Measurements from ENCODE around the gene RP2. TPM values are rescaled to one million over a fixed set of nuclear protein-coding genes. Genes with fewer than 3 reads are reported as not detected.

The RP2 gene
- total and polyA plus RNA-seq, 2 experiments from 2014 or later: 2.4 to 3.8 TPM

DNA sequence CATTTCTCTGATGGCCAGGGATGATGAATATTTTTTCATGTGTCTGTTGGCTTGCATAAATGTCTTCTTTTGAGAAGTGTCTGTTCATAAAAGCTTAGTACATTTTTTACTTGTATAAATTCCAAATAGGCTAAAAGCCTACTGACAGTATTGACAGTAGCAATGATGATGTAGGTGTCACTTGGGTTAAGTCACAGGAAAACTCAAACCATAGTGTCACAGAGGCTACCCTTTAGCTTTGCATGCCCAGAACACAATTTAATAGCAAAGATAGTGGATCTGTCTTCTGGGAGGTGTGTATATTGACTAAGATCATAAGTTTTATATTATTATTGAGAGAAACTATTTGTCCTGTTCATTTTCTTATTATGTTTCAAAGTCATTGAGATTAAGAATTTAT, 8.1 kb downstream of the RP2 start:
- Histone ChIP-seq H3K27me3 (no peaks in the 10 kb centered on the region), H3K36me3 (no peaks in the 10 kb centered on the region), H3K4me1 (ENCODE audit: low read depth) (no peaks in the 10 kb centered on the region), H3K27ac (no peak overlapping the region), H3K4me3 (no peak overlapping the region), H3K9me3 (ENCODE audit: low read depth) (no peaks in the 10 kb centered on the region)
- DNase-seq (ENCODE audit: low read depth in 1 of 2, low spot score in 1 of 2): no peak
- TF ChIP-seq, protein P1, sequence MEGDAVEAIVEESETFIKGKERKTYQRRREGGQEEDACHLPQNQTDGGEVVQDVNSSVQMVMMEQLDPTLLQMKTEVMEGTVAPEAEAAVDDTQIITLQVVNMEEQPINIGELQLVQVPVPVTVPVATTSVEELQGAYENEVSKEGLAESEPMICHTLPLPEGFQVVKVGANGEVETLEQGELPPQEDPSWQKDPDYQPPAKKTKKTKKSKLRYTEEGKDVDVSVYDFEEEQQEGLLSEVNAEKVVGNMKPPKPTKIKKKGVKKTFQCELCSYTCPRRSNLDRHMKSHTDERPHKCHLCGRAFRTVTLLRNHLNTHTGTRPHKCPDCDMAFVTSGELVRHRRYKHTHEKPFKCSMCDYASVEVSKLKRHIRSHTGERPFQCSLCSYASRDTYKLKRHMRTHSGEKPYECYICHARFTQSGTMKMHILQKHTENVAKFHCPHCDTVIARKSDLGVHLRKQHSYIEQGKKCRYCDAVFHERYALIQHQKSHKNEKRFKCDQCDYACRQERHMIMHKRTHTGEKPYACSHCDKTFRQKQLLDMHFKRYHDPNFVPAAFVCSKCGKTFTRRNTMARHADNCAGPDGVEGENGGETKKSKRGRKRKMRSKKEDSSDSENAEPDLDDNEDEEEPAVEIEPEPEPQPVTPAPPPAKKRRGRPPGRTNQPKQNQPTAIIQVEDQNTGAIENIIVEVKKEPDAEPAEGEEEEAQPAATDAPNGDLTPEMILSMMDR (IDR thresholded peaks at IDR 0.05; ENCODE audit: low read depth, low read length): no peak

GRCh38 chrX:46849933-46850332, 13.1 kb downstream of the RP2 start:
- H3K4me3 ChIP-seq: no peak overlapping the region
- H3K27ac ChIP-seq: no peak overlapping the region
- H3K36me3 ChIP-seq: no peaks in the 10 kb centered on the region
- no peak for DNase-seq (ENCODE audit: low read depth in 1 of 2, low spot score in 1 of 2)
- no peaks in the 10 kb centered on the region for H3K9me3 ChIP-seq (ENCODE audit: low read depth)
- H3K27me3 ChIP-seq: no peaks in the 10 kb centered on the region
- TF ChIP-seq, protein P1 (IDR thresholded peaks at IDR 0.05; ENCODE audit: low read depth, low read length): no peak
- H3K4me1 ChIP-seq (ENCODE audit: low read depth): no peaks in the 10 kb centered on the region

- Histone ChIP-seq H3K4me3 (no peak overlapping the region), H3K27me3 (no peaks in the 10 kb centered on the region), H3K27ac (no peak overlapping the region), H3K9me3 (ENCODE audit: low read depth) (no peaks in the 10 kb centered on the region), H3K4me1 (ENCODE audit: low read depth) (no peaks in the 10 kb centered on the region), H3K36me3 (no peaks in the 10 kb centered on the region)
- TF ChIP-seq, protein P1 (IDR thresholded peaks at IDR 0.05; ENCODE audit: low read depth, low read length): no peak
- DNase-seq (ENCODE audit: low read depth in 1 of 2, low spot score in 1 of 2): no peak
These were observed 13.9 kb downstream of the RP2 start for GRCh38 chrX:46850771-46851170.

DNA sequence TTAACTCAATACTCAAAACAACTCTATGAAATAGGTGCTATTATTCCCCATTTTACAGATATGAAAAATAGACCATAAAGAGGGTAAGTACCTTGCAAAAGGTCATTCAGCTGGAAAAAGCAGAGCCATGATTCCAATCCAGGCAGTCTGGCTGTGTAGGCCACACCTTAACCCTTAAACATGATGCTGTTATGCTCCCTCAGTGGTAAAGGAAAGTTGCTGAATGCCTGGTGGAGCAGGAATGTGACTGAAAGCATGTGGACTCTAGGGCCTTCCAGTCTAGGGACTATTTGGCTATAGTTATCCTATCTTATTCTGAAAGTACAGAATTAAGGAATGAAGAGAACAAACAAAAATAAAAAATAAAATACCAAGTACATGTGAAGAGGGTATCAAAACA, 19.6 kb downstream of the RP2 start:
- no peak for DNase-seq (ENCODE audit: low read depth in 1 of 2, low spot score in 1 of 2)
- TF ChIP-seq, protein P1 (IDR thresholded peaks at IDR 0.05; ENCODE audit: low read depth, low read length): no peak
- Histone ChIP-seq H3K27ac (no peak overlapping the region), H3K36me3 (no peaks in the 10 kb centered on the region), H3K4me1 (ENCODE audit: low read depth) (no peaks in the 10 kb centered on the region), H3K9me3 (ENCODE audit: low read depth) (no peaks in the 10 kb centered on the region), H3K27me3 (no peaks in the 10 kb centered on the region), H3K4me3 (no peak overlapping the region)

DNA sequence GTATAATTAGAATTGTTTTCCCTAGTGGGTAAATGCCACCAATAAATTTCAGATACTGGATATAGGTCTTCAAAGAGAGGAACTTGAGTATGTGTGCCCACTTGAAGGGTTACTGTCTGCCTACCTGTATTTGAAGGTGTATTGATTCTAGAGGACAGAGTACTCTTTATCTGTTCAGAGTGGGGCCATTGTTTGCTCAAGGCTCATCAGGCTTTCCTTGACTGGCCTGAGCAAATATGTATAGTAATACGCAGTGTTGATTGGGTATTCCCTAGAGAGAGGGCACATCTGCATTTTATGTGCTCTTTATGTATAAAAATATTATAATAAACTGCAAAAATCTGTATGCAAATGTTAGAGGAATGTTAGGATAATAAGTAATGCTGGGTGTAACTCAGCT, 23.7 kb downstream of the RP2 start:
- TF ChIP-seq, protein P1 (IDR thresholded peaks at IDR 0.05; ENCODE audit: low read depth, low read length): no peak

GRCh38 chrX:46863072-46863471, 26.2 kb downstream of the RP2 start:
- Histone ChIP-seq H3K36me3 (no peaks in the 10 kb centered on the region), H3K27ac (no peak overlapping the region), H3K4me1 (ENCODE audit: low read depth) (no peaks in the 10 kb centered on the region), H3K4me3 (no peak overlapping the region), H3K9me3 (ENCODE audit: low read depth) (no peaks in the 10 kb centered on the region), H3K27me3 (no peaks in the 10 kb centered on the region)
- TF ChIP-seq, protein P1 (IDR thresholded peaks at IDR 0.05; ENCODE audit: low read depth, low read length): no peak
- DNase-seq (ENCODE audit: low read depth in 1 of 2, low spot score in 1 of 2): no peak

More for the DNA sequence above, 23.7 kb downstream of the RP2 start:
- no peak for DNase-seq (ENCODE audit: low read depth in 1 of 2, low spot score in 1 of 2)
- no peaks in the 10 kb centered on the region for H3K9me3 ChIP-seq (ENCODE audit: low read depth)
- H3K27me3 ChIP-seq: no peaks in the 10 kb centered on the region
- no peaks in the 10 kb centered on the region for H3K36me3 ChIP-seq
- H3K4me1 ChIP-seq (ENCODE audit: low read depth): no peaks in the 10 kb centered on the region
- no peak overlapping the region for H3K27ac ChIP-seq
- no peak overlapping the region for H3K4me3 ChIP-seq

All from cardiac muscle cell (in vitro differentiated cells and primary cell).